GM12875 (cell line): ENCODE results near the gene TMPRSS6.

Source experiments
- H3K4me3 ChIP-seq: one replicate; pipeline ENCODE4 v1.5.1; 2011; ENCODE audit warnings: low read depth, low read length, control low read depth
- TF ChIP-seq, protein P1 (sequence below): IDR thresholded peaks from 2 replicates; pipeline ENCODE4 v1.5.1; 2011; ENCODE audit warnings: low read depth, mild to moderate bottlenecking, control low read depth, inconsistent platforms, low read length, moderate library complexity, borderline replicate concordance; ENCODE audit not compliant: insufficient read depth

The TMPRSS6 gene

DNA sequence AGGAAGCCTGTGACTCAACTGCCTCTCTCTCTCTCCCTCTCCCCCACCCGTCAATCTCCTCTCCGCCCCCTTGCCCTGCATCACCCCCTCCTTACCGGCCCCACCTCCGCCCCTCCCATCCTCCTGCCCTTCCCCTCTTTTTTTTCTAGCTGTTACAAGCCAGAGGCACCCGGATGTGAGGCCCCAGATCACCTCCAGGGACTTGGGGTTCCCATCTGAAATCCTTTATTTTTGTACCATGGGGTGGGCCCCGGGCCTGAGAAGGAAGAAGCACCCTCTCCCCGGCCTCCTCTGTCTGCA is 47.2 kb downstream of the TMPRSS6 start:
- no peak overlapping the region for H3K4me3 ChIP-seq
- TF ChIP-seq, protein P1, sequence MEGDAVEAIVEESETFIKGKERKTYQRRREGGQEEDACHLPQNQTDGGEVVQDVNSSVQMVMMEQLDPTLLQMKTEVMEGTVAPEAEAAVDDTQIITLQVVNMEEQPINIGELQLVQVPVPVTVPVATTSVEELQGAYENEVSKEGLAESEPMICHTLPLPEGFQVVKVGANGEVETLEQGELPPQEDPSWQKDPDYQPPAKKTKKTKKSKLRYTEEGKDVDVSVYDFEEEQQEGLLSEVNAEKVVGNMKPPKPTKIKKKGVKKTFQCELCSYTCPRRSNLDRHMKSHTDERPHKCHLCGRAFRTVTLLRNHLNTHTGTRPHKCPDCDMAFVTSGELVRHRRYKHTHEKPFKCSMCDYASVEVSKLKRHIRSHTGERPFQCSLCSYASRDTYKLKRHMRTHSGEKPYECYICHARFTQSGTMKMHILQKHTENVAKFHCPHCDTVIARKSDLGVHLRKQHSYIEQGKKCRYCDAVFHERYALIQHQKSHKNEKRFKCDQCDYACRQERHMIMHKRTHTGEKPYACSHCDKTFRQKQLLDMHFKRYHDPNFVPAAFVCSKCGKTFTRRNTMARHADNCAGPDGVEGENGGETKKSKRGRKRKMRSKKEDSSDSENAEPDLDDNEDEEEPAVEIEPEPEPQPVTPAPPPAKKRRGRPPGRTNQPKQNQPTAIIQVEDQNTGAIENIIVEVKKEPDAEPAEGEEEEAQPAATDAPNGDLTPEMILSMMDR: no peak

- H3K4me3 ChIP-seq: no peak overlapping the region
- TF ChIP-seq, protein P1: no peak
Measured at GRCh38 chr22:37061611-37062375, 47.7 kb downstream of the TMPRSS6 start.

GRCh38 chr22:37060801-37061610 is 48.5 kb downstream of the TMPRSS6 start:
- TF ChIP-seq, protein P1: no peak
- no peak overlapping the region for H3K4me3 ChIP-seq

- no peak overlapping the region for H3K4me3 ChIP-seq
- TF ChIP-seq, protein P1: no peak
Measured at GRCh38 chr22:37059876-37060449, 49.5 kb downstream of the TMPRSS6 start.

GRCh38 chr22:37058917-37059701 is 50.4 kb downstream of the TMPRSS6 start:
- H3K4me3 ChIP-seq: no peak overlapping the region
- TF ChIP-seq, protein P1: no peak

DNA sequence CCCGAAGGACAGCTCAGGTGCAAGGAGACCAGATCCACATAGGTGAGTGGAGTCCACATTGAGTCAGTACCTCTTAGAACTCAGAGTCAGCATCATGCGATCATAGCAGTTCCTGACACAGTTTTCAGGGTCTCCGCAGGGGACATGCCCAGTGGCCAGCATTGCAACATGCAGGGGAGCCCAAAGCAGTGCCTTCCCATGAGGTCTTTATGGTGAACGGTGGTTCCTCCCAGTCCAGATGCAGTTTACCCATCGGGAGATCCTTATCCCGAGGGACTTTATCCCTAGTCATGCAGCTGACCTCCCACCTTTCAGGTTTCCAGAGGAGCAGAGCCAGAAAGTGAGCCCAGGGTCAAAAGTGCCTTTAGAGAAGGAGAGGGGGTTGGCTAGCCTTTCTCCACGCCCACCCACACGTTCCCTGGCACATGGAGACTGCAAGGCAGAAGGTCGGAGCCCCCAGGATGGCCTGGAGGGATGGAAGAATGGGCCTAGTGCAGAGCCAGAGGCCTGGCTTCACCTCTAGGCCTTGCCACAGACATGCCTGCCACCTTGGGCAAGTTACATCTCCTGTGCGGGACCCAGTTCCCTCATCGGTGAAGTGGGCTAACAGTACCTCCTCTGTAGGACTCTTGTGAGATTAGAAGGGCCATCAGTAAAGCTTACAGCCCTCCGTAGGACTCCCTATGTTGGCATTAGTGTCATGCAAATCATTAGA is 51.6 kb downstream of the TMPRSS6 start:
- TF ChIP-seq, protein P1: no peak
- H3K4me3 ChIP-seq: no peak overlapping the region
